ENCODE measurements around the gene ZNF407. TPM values are rescaled to one million over a fixed set of nuclear protein-coding genes. Genes with fewer than 3 reads are reported as not detected.
A peak's percentile ranks its signal among the peaks of the same experiment; 100 is the strongest.
"Not testable (repeated sequence)": the region's sequence is repeated elsewhere in the genome, so short reads cannot be mapped to it uniquely, and the experiment has no call there.

The ZNF407 gene
- total and polyA plus RNA-seq, 4 donors: 1.9 to 16.5 (median 6.6) TPM

- Histone ChIP-seq H3K36me3 (ENCODE audit: control insufficient read depth in 4 of 4, insufficient read depth in 3 of 4, low read depth in 1 of 4, low read length in 3 of 4) (no peaks in the 10 kb centered on the region), H3K27ac (ENCODE audit: low read depth in 1 of 2, low read length in 2 of 2) (no peak overlapping the region), H3K4me3 (ENCODE audit: low read depth in 1 of 3, low read length in 3 of 3) (no peak overlapping the region), H3K4me1 (ENCODE audit: control insufficient read depth in 4 of 4, insufficient read depth in 4 of 4, low read length in 3 of 4) (no peaks in the 10 kb centered on the region), H3K9ac (ENCODE audit: low read depth in 1 of 2, low read length in 2 of 2) (no peak overlapping the region), H3K9me3 (ENCODE audit: control insufficient read depth in 4 of 4, low read length in 3 of 4) (peaks cover 0 to 5% (median 0%) of the 10 kb centered on the region in 4 donors), H3K27me3 (ENCODE audit: control insufficient read depth in 4 of 4, insufficient read depth in 4 of 4, low read length in 3 of 4) (no peaks in the 10 kb centered on the region)
- 85% methylated on average over 9 of the region's 9 CpGs for WGBS
- peak; percentile 8 for DNase-seq (ENCODE audit: low spot score)
- TF ChIP-seq HNF4G (IDR thresholded peaks at IDR 0.05) (no peak), HNF4A (conservative IDR thresholded peaks at IDR 0.05) (no peak), RXRA (IDR thresholded peaks at IDR 0.05) (no peak), FOXA1 (IDR thresholded peaks at IDR 0.05) (no peak)
- TF ChIP-seq, protein P1, sequence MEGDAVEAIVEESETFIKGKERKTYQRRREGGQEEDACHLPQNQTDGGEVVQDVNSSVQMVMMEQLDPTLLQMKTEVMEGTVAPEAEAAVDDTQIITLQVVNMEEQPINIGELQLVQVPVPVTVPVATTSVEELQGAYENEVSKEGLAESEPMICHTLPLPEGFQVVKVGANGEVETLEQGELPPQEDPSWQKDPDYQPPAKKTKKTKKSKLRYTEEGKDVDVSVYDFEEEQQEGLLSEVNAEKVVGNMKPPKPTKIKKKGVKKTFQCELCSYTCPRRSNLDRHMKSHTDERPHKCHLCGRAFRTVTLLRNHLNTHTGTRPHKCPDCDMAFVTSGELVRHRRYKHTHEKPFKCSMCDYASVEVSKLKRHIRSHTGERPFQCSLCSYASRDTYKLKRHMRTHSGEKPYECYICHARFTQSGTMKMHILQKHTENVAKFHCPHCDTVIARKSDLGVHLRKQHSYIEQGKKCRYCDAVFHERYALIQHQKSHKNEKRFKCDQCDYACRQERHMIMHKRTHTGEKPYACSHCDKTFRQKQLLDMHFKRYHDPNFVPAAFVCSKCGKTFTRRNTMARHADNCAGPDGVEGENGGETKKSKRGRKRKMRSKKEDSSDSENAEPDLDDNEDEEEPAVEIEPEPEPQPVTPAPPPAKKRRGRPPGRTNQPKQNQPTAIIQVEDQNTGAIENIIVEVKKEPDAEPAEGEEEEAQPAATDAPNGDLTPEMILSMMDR (IDR thresholded peaks at IDR 0.05; ENCODE audit: low read depth, low read length, missing input control): no peak
These were observed 486.1 kb downstream of the ZNF407 start for GRCh38 chr18:75083761-75084160.

- not testable (repeated sequence) for H3K9ac ChIP-seq (ENCODE audit: low read depth in 1 of 2, low read length in 2 of 2); H3K4me3 ChIP-seq (ENCODE audit: low read depth in 1 of 3, low read length in 3 of 3); H3K9me3 ChIP-seq (ENCODE audit: control insufficient read depth in 4 of 4, low read length in 3 of 4); H3K4me1 ChIP-seq (ENCODE audit: control insufficient read depth in 4 of 4, insufficient read depth in 4 of 4, low read length in 3 of 4); H3K27me3 ChIP-seq (ENCODE audit: control insufficient read depth in 4 of 4, insufficient read depth in 4 of 4, low read length in 3 of 4); H3K36me3 ChIP-seq (ENCODE audit: control insufficient read depth in 4 of 4, insufficient read depth in 3 of 4, low read depth in 1 of 4, low read length in 3 of 4); DNase-seq (ENCODE audit: low spot score); H3K27ac ChIP-seq (ENCODE audit: low read depth in 1 of 2, low read length in 2 of 2)
- 94% methylated on average over 8 of the region's 8 CpGs for WGBS
These were observed 488.0 kb downstream of the ZNF407 start for GRCh38 chr18:75085676-75086075.

- 92% methylated on average over 9 of the region's 9 CpGs for WGBS
- DNase-seq (ENCODE audit: low spot score): peak; percentile 9
- Histone ChIP-seq H3K4me1 (ENCODE audit: control insufficient read depth in 4 of 4, insufficient read depth in 4 of 4, low read length in 3 of 4) (no peaks in the 10 kb centered on the region), H3K9me3 (ENCODE audit: control insufficient read depth in 4 of 4, low read length in 3 of 4) (peaks cover 0 to 5% (median 0%) of the 10 kb centered on the region in 4 donors), H3K27me3 (ENCODE audit: control insufficient read depth in 4 of 4, insufficient read depth in 4 of 4, low read length in 3 of 4) (no peaks in the 10 kb centered on the region), H3K27ac (ENCODE audit: low read depth in 1 of 2, low read length in 2 of 2) (no peak overlapping the region), H3K36me3 (ENCODE audit: control insufficient read depth in 4 of 4, insufficient read depth in 3 of 4, low read depth in 1 of 4, low read length in 3 of 4) (no peaks in the 10 kb centered on the region), H3K9ac (ENCODE audit: low read depth in 1 of 2, low read length in 2 of 2) (no peak overlapping the region), H3K4me3 (ENCODE audit: low read depth in 1 of 3, low read length in 3 of 3) (no peak overlapping the region)
- TF ChIP-seq SP1 (IDR thresholded peaks at IDR 0.05) (no peak), NR2F2 (IDR thresholded peaks at IDR 0.05) (no peak), MAX (IDR thresholded peaks at IDR 0.05) (no peak), HNF4A (conservative IDR thresholded peaks at IDR 0.05) (no peak), FOXA1 (IDR thresholded peaks at IDR 0.05) (no peak)
- TF ChIP-seq, protein P1 (IDR thresholded peaks at IDR 0.05; ENCODE audit: low read depth, low read length, missing input control): no peak
- TF ChIP-seq, protein P2, sequence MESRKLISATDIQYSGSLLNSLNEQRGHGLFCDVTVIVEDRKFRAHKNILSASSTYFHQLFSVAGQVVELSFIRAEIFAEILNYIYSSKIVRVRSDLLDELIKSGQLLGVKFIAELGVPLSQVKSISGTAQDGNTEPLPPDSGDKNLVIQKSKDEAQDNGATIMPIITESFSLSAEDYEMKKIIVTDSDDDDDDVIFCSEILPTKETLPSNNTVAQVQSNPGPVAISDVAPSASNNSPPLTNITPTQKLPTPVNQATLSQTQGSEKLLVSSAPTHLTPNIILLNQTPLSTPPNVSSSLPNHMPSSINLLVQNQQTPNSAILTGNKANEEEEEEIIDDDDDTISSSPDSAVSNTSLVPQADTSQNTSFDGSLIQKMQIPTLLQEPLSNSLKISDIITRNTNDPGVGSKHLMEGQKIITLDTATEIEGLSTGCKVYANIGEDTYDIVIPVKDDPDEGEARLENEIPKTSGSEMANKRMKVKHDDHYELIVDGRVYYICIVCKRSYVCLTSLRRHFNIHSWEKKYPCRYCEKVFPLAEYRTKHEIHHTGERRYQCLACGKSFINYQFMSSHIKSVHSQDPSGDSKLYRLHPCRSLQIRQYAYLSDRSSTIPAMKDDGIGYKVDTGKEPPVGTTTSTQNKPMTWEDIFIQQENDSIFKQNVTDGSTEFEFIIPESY (IDR thresholded peaks at IDR 0.05): no peak
These were observed 488.9 kb downstream of the ZNF407 start for GRCh38 chr18:75086494-75087034.
